Measurements from ENCODE around the gene APOBEC4. TPM values are rescaled to one million over a fixed set of nuclear protein-coding genes. Genes with fewer than 3 reads are reported as not detected.

APOBEC4 gene
- total and polyA plus RNA-seq, 2 experiments from 2014 or later: not detected

- peak overlapping the region; percentile 59 for H3K27ac ChIP-seq
- H3K36me3 ChIP-seq: no peaks in the 10 kb centered on the region
- H3K27me3 ChIP-seq: no peaks in the 10 kb centered on the region
- peaks cover 38% of the 10 kb centered on the region for H3K4me1 ChIP-seq (ENCODE audit: low read depth)
- H3K4me3 ChIP-seq: no peak overlapping the region
- TF ChIP-seq, protein P1, sequence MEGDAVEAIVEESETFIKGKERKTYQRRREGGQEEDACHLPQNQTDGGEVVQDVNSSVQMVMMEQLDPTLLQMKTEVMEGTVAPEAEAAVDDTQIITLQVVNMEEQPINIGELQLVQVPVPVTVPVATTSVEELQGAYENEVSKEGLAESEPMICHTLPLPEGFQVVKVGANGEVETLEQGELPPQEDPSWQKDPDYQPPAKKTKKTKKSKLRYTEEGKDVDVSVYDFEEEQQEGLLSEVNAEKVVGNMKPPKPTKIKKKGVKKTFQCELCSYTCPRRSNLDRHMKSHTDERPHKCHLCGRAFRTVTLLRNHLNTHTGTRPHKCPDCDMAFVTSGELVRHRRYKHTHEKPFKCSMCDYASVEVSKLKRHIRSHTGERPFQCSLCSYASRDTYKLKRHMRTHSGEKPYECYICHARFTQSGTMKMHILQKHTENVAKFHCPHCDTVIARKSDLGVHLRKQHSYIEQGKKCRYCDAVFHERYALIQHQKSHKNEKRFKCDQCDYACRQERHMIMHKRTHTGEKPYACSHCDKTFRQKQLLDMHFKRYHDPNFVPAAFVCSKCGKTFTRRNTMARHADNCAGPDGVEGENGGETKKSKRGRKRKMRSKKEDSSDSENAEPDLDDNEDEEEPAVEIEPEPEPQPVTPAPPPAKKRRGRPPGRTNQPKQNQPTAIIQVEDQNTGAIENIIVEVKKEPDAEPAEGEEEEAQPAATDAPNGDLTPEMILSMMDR (IDR thresholded peaks at IDR 0.05; ENCODE audit: low read depth, low read length): no peak
- DNase-seq (ENCODE audit: low read depth in 1 of 2, low spot score in 1 of 2): peak; percentile 34 to 51
- no peaks in the 10 kb centered on the region for H3K9me3 ChIP-seq (ENCODE audit: low read depth)
Observed at GRCh38 chr1:183676586-183677189, 23.6 kb upstream of the APOBEC4 start.

- Histone ChIP-seq H3K4me1 (ENCODE audit: low read depth) (peaks cover 38% of the 10 kb centered on the region), H3K9me3 (ENCODE audit: low read depth) (no peaks in the 10 kb centered on the region), H3K27ac (peak overlapping the region; percentile 10), H3K4me3 (no peak overlapping the region), H3K27me3 (no peaks in the 10 kb centered on the region), H3K36me3 (no peaks in the 10 kb centered on the region)
- TF ChIP-seq, protein P1 (IDR thresholded peaks at IDR 0.05; ENCODE audit: low read depth, low read length): no peak
- no peak for DNase-seq (ENCODE audit: low read depth in 1 of 2, low spot score in 1 of 2)
Observed at GRCh38 chr1:183675883-183676585, 22.9 kb upstream of the APOBEC4 start.

GRCh38 chr1:183675381-183675780 is 22.3 kb upstream of the APOBEC4 start:
- H3K4me1 ChIP-seq (ENCODE audit: low read depth): peaks cover 38% of the 10 kb centered on the region
- no peak overlapping the region for H3K4me3 ChIP-seq
- no peaks in the 10 kb centered on the region for H3K36me3 ChIP-seq
- H3K9me3 ChIP-seq (ENCODE audit: low read depth): no peaks in the 10 kb centered on the region
- no peak for DNase-seq (ENCODE audit: low read depth in 1 of 2, low spot score in 1 of 2)
- H3K27ac ChIP-seq: no peak overlapping the region
- no peaks in the 10 kb centered on the region for H3K27me3 ChIP-seq
- TF ChIP-seq, protein P1 (IDR thresholded peaks at IDR 0.05; ENCODE audit: low read depth, low read length): no peak

- H3K9me3 ChIP-seq (ENCODE audit: low read depth): no peaks in the 10 kb centered on the region
- H3K27ac ChIP-seq: no peak overlapping the region
- DNase-seq (ENCODE audit: low read depth in 1 of 2, low spot score in 1 of 2): no peak
- H3K36me3 ChIP-seq: no peaks in the 10 kb centered on the region
- H3K4me3 ChIP-seq: no peak overlapping the region
- H3K4me1 ChIP-seq (ENCODE audit: low read depth): peaks cover 38% of the 10 kb centered on the region
- no peaks in the 10 kb centered on the region for H3K27me3 ChIP-seq
- TF ChIP-seq, protein P1 (IDR thresholded peaks at IDR 0.05; ENCODE audit: low read depth, low read length): no peak
Observed at GRCh38 chr1:183674886-183675285, 21.8 kb upstream of the APOBEC4 start.

GRCh38 chr1:183674339-183674738 is 21.2 kb upstream of the APOBEC4 start:
- DNase-seq (ENCODE audit: low read depth in 1 of 2, low spot score in 1 of 2): peak in 1 of 2 donors; percentile 55
- Histone ChIP-seq H3K27me3 (no peaks in the 10 kb centered on the region), H3K4me3 (no peak overlapping the region), H3K36me3 (no peaks in the 10 kb centered on the region), H3K27ac (no peak overlapping the region), H3K4me1 (ENCODE audit: low read depth) (peaks cover 38% of the 10 kb centered on the region), H3K9me3 (ENCODE audit: low read depth) (no peaks in the 10 kb centered on the region)
- TF ChIP-seq, protein P1 (IDR thresholded peaks at IDR 0.05; ENCODE audit: low read depth, low read length): no peak
